H9 (cell line): ENCODE results near the gene SFN. TPM values are rescaled to one million over a fixed set of nuclear protein-coding genes. Genes with fewer than 3 reads are reported as not detected.

ENCODE experiments used
- DNase-seq: peaks from one replicate; pipeline ENCODE4 v3.0.0-alpha.2; 2017
- H2AFZ ChIP-seq: one replicate; pipeline ENCODE4 v1.6.1; 2013; ENCODE audit warnings: mild to moderate bottlenecking, low read length, control low read depth, moderate library complexity
- H2AK5ac ChIP-seq: 2 replicates; pipeline ENCODE4 v1.6.1; 2013; ENCODE audit warnings: low read length, control low read depth, mixed read lengths; ENCODE audit not compliant: insufficient read length
- H2BK120ac ChIP-seq: one replicate; pipeline ENCODE4 v1.6.1; 2013; ENCODE audit warnings: low read depth, mild to moderate bottlenecking, low read length, control low read depth, inconsistent platforms; ENCODE audit not compliant: poor library complexity, severe bottlenecking
- H2BK12ac ChIP-seq: 2 replicates; pipeline ENCODE4 v1.6.1; 2013; ENCODE audit warnings: low read length, control low read depth, mixed read lengths, low read depth; ENCODE audit not compliant: insufficient read length
- H2BK15ac ChIP-seq: 2 replicates; pipeline ENCODE4 v1.6.1; 2013; ENCODE audit warnings: low read depth, low read length, control low read depth
- H2BK20ac ChIP-seq: one replicate; pipeline ENCODE4 v1.6.1; 2013; ENCODE audit warnings: low read depth, mild to moderate bottlenecking, low read length, control low read depth, inconsistent platforms; ENCODE audit not compliant: poor library complexity, severe bottlenecking
- H2BK5ac ChIP-seq: 2 replicates; pipeline ENCODE4 v1.6.1; 2013; ENCODE audit warnings: low read length, control low read depth, mixed read lengths; ENCODE audit not compliant: insufficient read length
- H3K14ac ChIP-seq: 2 replicates; pipeline ENCODE4 v1.6.1; 2013; ENCODE audit warnings: low read length, control low read depth; ENCODE audit not compliant: insufficient read depth
- H3K18ac ChIP-seq: 2 replicates; pipeline ENCODE4 v1.6.1; 2013; ENCODE audit warnings: low read depth, mild to moderate bottlenecking, mixed read lengths, low read length, control low read depth; ENCODE audit not compliant: insufficient read length
- H3K23ac ChIP-seq: 2 replicates; pipeline ENCODE4 v1.6.1; 2013; ENCODE audit warnings: low read length, control low read depth, mixed read lengths, low read depth; ENCODE audit not compliant: insufficient read length
- H3K23me2 ChIP-seq: 2 replicates; pipeline ENCODE4 v1.6.1; 2013; ENCODE audit warnings: low read depth, mild to moderate bottlenecking, mixed read lengths, low read length, control low read depth; ENCODE audit not compliant: insufficient read length, poor library complexity, severe bottlenecking
- H3K27ac ChIP-seq: 2 replicates; pipeline ENCODE4 v1.5.1; 2013; ENCODE audit warnings: low read length, control low read depth, mixed read lengths, low read depth; ENCODE audit not compliant: insufficient read length
- H3K27me3 ChIP-seq: 2 replicates; pipeline ENCODE4 v1.6.1; 2013; ENCODE audit warnings: low read length, control low read depth, inconsistent platforms; ENCODE audit not compliant: insufficient read depth
- H3K4ac ChIP-seq: 2 replicates; pipeline ENCODE4 v1.6.1; 2013; ENCODE audit warnings: low read depth, mild to moderate bottlenecking, control low read depth, inconsistent platforms, low read length, moderate library complexity
- H3K4me1 ChIP-seq: 2 replicates; pipeline ENCODE4 v1.6.1; 2013; ENCODE audit warnings: low read length, control low read depth, inconsistent platforms; ENCODE audit not compliant: insufficient read depth
- H3K4me2 ChIP-seq: 2 replicates; pipeline ENCODE4 v1.6.1; 2013; ENCODE audit warnings: low read length, control low read depth, mixed read lengths; ENCODE audit not compliant: insufficient read length, insufficient read depth
- H3K56ac ChIP-seq: 2 replicates; pipeline ENCODE4 v1.6.1; 2013; ENCODE audit warnings: low read depth, mild to moderate bottlenecking, mixed read lengths, low read length, control low read depth; ENCODE audit not compliant: insufficient read length
- H3K79me1 ChIP-seq: 2 replicates; pipeline ENCODE4 v1.6.1; 2013; ENCODE audit warnings: low read depth, mild to moderate bottlenecking, moderate library complexity, low read length, control low read depth, inconsistent platforms; ENCODE audit not compliant: insufficient read depth, poor library complexity, severe bottlenecking
- H3K79me2 ChIP-seq: 2 replicates; pipeline ENCODE4 v1.6.1; 2013; ENCODE audit warnings: low read length, control low read depth, inconsistent platforms; ENCODE audit not compliant: insufficient read depth
- H3K9ac ChIP-seq: 2 replicates; pipeline ENCODE4 v1.6.1; 2013; ENCODE audit warnings: low read length, control low read depth, mixed read lengths; ENCODE audit not compliant: insufficient read length; ENCODE audit errors: extremely low read depth
- H3K9me3 ChIP-seq: one replicate; pipeline ENCODE4 v1.6.1; 2013; ENCODE audit warnings: low read depth, low read length, inconsistent platforms; ENCODE audit not compliant: control insufficient read depth
- H3T11ph ChIP-seq: one replicate; pipeline ENCODE4 v1.6.1; 2013; ENCODE audit warnings: mild to moderate bottlenecking, low read length, control low read depth, inconsistent platforms
- H4K20me1 ChIP-seq: one replicate; pipeline ENCODE4 v1.6.1; 2013; ENCODE audit not compliant: control insufficient read depth, insufficient read length, insufficient read depth
- H4K5ac ChIP-seq: 2 replicates; pipeline ENCODE4 v1.6.1; 2013; ENCODE audit warnings: low read depth, mild to moderate bottlenecking, mixed read lengths, low read length, control low read depth; ENCODE audit not compliant: insufficient read length
- H4K8ac ChIP-seq: replicated peaks from 2 replicates; pipeline ENCODE4 v1.6.1; 2013; ENCODE audit warnings: low read length, control low read depth, mixed read lengths, low read depth; ENCODE audit not compliant: insufficient read length
- H4K91ac ChIP-seq: 2 replicates; pipeline ENCODE4 v1.6.1; 2013; ENCODE audit warnings: low read depth, mild to moderate bottlenecking, moderate library complexity, mixed read lengths, low read length, control low read depth; ENCODE audit not compliant: insufficient read length
- H3K27ac Mint-ChIP-seq, 3 experiments: 2 replicates in 2 of 3; 3 replicates in 1 of 3; pipeline ENCODE4 v1.8.0; 2020 to 2021; ENCODE audit warnings: mixed read lengths in 3 of 3, mild to moderate bottlenecking in 1 of 3, moderate library complexity in 1 of 3
- H3K27me3 Mint-ChIP-seq: 2 replicates; pipeline ENCODE4 v1.8.0; 2021; ENCODE audit warnings: low read depth, mild to moderate bottlenecking, moderate library complexity, mixed read lengths
- H3K36me3 Mint-ChIP-seq, 3 experiments: 2 replicates in 2 of 3; 3 replicates in 1 of 3; pipeline ENCODE4 v1.8.0; 2020 to 2021; ENCODE audit warnings: low read depth in 3 of 3, mixed read lengths in 3 of 3; ENCODE audit not compliant: insufficient read depth in 1 of 3
- H3K4me1 Mint-ChIP-seq, 2 experiments: 2 replicates each; pipeline ENCODE4 v1.8.0; 2020; ENCODE audit warnings: mixed read lengths in 2 of 2
- H3K4me3 Mint-ChIP-seq, 2 experiments: 2 replicates in 1 of 2; 3 replicates in 1 of 2; pipeline ENCODE4 v1.8.0; 2020 to 2021; ENCODE audit warnings: mild to moderate bottlenecking in 2 of 2, mixed read lengths in 2 of 2, moderate library complexity in 1 of 2
- H3K9me3 Mint-ChIP-seq, 2 experiments: 2 replicates in 1 of 2; 3 replicates in 1 of 2; pipeline ENCODE4 v1.8.0; 2020; ENCODE audit warnings: mild to moderate bottlenecking in 2 of 2, mixed read lengths in 2 of 2, moderate library complexity in 1 of 2
- WGBS: extraction: QIAGEN DNeasy Blood & Tissue Kit; methylation state at CpG from one replicate; pipeline ENCODE4 v1.1.7; 2013; ENCODE audit warnings: missing lambda C conversion rate, low lambda C conversion rate, mixed read lengths; ENCODE audit not compliant: insufficient read length; ENCODE audit errors: extremely low coverage; 5-methylcytosine and 5-hydroxymethylcytosine counted together
- total RNA-seq: library from RNA; stranded (reverse); gene quantifications from 2 replicates; pipeline ENCODE4 v1.2.1, GENCODE V29; 2021
- TF ChIP-seq, protein P1 (sequence below): fragments of 200-600 bp; sonication (generic); conservative IDR thresholded peaks from 3 replicates; pipeline ENCODE4 v1.8.0; 2021; ENCODE audit warnings: antibody characterized with exemption, mild to moderate bottlenecking

Gene SFN
- total RNA-seq, 1 experiment from 2014 or later = 4.3 TPM

DNA sequence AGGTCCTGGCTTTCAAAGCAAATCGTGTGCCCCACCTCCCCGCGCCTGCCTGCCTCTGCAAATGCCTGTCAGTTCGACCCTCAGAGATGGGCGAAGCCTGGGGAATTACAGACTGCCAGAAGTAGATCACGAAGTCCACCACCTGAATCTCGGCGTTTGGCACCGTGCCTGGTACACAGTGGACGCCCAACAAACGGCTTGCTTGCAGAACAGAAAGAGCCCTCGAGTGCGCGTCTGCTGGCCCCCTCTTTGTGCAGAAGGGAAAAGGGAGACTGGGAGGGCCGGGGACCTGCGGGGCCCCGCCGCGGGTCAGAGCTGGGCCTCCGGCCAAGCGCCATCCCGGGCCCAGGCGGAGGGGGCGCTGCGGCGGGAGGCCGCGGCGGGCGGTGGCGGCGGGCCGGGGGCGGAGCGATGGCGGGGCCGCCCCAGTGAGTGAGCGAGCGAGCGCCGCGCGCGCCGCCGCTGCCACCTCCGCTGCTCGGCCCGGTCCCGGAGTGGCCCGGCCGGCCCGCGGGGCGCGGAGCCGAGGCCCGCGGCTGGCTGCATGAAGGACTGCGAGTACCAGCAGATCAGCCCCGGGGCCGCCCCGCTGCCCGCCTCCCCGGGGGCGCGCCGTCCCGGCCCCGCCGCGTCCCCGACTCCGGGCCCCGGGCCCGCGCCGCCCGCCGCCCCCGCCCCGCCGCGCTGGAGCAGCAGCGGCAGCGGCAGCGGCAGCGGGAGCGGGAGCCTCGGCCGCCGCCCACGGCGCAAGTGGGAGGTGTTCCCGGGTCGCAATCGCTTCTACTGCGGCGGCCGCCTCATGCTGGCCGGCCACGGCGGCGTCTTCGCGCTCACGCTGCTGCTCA lies 36.5 kb upstream of the SFN start, which contains the start of gene ZDHHC18:
Gene ZDHHC18 (plus strand): TSS at position 428 of the 845 bp plus-strand sequence. CDS start 117 bp downstream, at position 545.
- peak; percentile 74 for DNase-seq
- no peaks in the 10 kb centered on the region; a peak in 1 of 5 replicates for H3K9me3 Mint-ChIP-seq
- no peak within 1 kb of the TSS for H3K56ac ChIP-seq
- H3K79me2 ChIP-seq = no peaks in the 10 kb centered on the region; the same call in 1 of the 2 replicates
- H4K20me1 ChIP-seq = no peaks in the 10 kb centered on the region
- no peak within 1 kb of the TSS for H2BK5ac ChIP-seq
- no peak within 1 kb of the TSS for H3K27ac ChIP-seq
- no peak within 1 kb of the TSS for H3T11ph ChIP-seq
- H2AFZ ChIP-seq = peak within 1 kb of the TSS; percentile 90
- peaks cover 32 to 35% of the 10 kb centered on the region in 2 experiments for H3K4me1 Mint-ChIP-seq
- peak within 1 kb of the TSS; percentile 84 to 95 for H3K4me3 Mint-ChIP-seq
- H3K36me3 Mint-ChIP-seq = peaks cover 0 to 6% (median 4%) of the 10 kb centered on the region in 3 experiments; a peak in 4 of 7 replicates
- H2AK5ac ChIP-seq = no peak within 1 kb of the TSS
- TF ChIP-seq, protein P1, sequence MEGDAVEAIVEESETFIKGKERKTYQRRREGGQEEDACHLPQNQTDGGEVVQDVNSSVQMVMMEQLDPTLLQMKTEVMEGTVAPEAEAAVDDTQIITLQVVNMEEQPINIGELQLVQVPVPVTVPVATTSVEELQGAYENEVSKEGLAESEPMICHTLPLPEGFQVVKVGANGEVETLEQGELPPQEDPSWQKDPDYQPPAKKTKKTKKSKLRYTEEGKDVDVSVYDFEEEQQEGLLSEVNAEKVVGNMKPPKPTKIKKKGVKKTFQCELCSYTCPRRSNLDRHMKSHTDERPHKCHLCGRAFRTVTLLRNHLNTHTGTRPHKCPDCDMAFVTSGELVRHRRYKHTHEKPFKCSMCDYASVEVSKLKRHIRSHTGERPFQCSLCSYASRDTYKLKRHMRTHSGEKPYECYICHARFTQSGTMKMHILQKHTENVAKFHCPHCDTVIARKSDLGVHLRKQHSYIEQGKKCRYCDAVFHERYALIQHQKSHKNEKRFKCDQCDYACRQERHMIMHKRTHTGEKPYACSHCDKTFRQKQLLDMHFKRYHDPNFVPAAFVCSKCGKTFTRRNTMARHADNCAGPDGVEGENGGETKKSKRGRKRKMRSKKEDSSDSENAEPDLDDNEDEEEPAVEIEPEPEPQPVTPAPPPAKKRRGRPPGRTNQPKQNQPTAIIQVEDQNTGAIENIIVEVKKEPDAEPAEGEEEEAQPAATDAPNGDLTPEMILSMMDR = peak; percentile 53; the same call in 2 of the 3 replicates
- no peak within 1 kb of the TSS for H3K4ac ChIP-seq
- no peak within 1 kb of the TSS for H2BK12ac ChIP-seq
- H3K27ac Mint-ChIP-seq = peak within 1 kb of the TSS in 2 of 3 experiments; percentile 34 to 89; a peak in 3 of 7 replicates
- peaks cover 7% of the 10 kb centered on the region for H3K23me2 ChIP-seq
- H3K27me3 Mint-ChIP-seq = peaks cover 1% of the 10 kb centered on the region; the same call in 1 of the 2 replicates
- H3K27me3 ChIP-seq = no peaks in the 10 kb centered on the region
- H3K18ac ChIP-seq = no peak within 1 kb of the TSS
- H2BK120ac ChIP-seq = no peak within 1 kb of the TSS
- no CpG with 5 or more reads among the region's 107 CpGs for WGBS
- H4K8ac ChIP-seq = no peak within 1 kb of the TSS
- H2BK20ac ChIP-seq = no peak within 1 kb of the TSS
- no peak within 1 kb of the TSS for H2BK15ac ChIP-seq
- peak within 1 kb of the TSS; percentile 67 for H3K4me2 ChIP-seq
- no peaks in the 10 kb centered on the region for H3K4me1 ChIP-seq
- H3K9ac ChIP-seq = no peak within 1 kb of the TSS
- H4K91ac ChIP-seq = no peak within 1 kb of the TSS
- no peaks in the 10 kb centered on the region for H3K9me3 ChIP-seq
- peak within 1 kb of the TSS; percentile 62; the same call in 1 of the 2 replicates for H3K14ac ChIP-seq
- peaks cover 3% of the 10 kb centered on the region for H3K79me1 ChIP-seq
- H4K5ac ChIP-seq = no peak within 1 kb of the TSS
- H3K23ac ChIP-seq = no peak within 1 kb of the TSS
